H9 (cell line): ENCODE data around the gene FYN. TPM values are rescaled to one million over a fixed set of nuclear protein-coding genes. Genes with fewer than 3 reads are reported as not detected.

Experiments
- DNase-seq: peaks from one replicate; pipeline ENCODE4 v3.0.0-alpha.2; 2017
- H2AFZ ChIP-seq: one replicate; pipeline ENCODE4 v1.6.1; 2013; ENCODE audit warnings: mild to moderate bottlenecking, low read length, control low read depth, moderate library complexity
- H2AK5ac ChIP-seq: 2 replicates; pipeline ENCODE4 v1.6.1; 2013; ENCODE audit warnings: low read length, control low read depth, mixed read lengths; ENCODE audit not compliant: insufficient read length
- H2BK120ac ChIP-seq: one replicate; pipeline ENCODE4 v1.6.1; 2013; ENCODE audit warnings: low read depth, mild to moderate bottlenecking, low read length, control low read depth, inconsistent platforms; ENCODE audit not compliant: poor library complexity, severe bottlenecking
- H2BK12ac ChIP-seq: 2 replicates; pipeline ENCODE4 v1.6.1; 2013; ENCODE audit warnings: low read length, control low read depth, mixed read lengths, low read depth; ENCODE audit not compliant: insufficient read length
- H2BK15ac ChIP-seq: 2 replicates; pipeline ENCODE4 v1.6.1; 2013; ENCODE audit warnings: low read depth, low read length, control low read depth
- H2BK20ac ChIP-seq: one replicate; pipeline ENCODE4 v1.6.1; 2013; ENCODE audit warnings: low read depth, mild to moderate bottlenecking, low read length, control low read depth, inconsistent platforms; ENCODE audit not compliant: poor library complexity, severe bottlenecking
- H2BK5ac ChIP-seq: 2 replicates; pipeline ENCODE4 v1.6.1; 2013; ENCODE audit warnings: low read length, control low read depth, mixed read lengths; ENCODE audit not compliant: insufficient read length
- H3K14ac ChIP-seq: 2 replicates; pipeline ENCODE4 v1.6.1; 2013; ENCODE audit warnings: low read length, control low read depth; ENCODE audit not compliant: insufficient read depth
- H3K18ac ChIP-seq: 2 replicates; pipeline ENCODE4 v1.6.1; 2013; ENCODE audit warnings: low read depth, mild to moderate bottlenecking, mixed read lengths, low read length, control low read depth; ENCODE audit not compliant: insufficient read length
- H3K23ac ChIP-seq: 2 replicates; pipeline ENCODE4 v1.6.1; 2013; ENCODE audit warnings: low read length, control low read depth, mixed read lengths, low read depth; ENCODE audit not compliant: insufficient read length
- H3K23me2 ChIP-seq: 2 replicates; pipeline ENCODE4 v1.6.1; 2013; ENCODE audit warnings: low read depth, mild to moderate bottlenecking, mixed read lengths, low read length, control low read depth; ENCODE audit not compliant: insufficient read length, poor library complexity, severe bottlenecking
- H3K27ac ChIP-seq: 2 replicates; pipeline ENCODE4 v1.5.1; 2013; ENCODE audit warnings: low read length, control low read depth, mixed read lengths, low read depth; ENCODE audit not compliant: insufficient read length
- H3K27me3 ChIP-seq: 2 replicates; pipeline ENCODE4 v1.6.1; 2013; ENCODE audit warnings: low read length, control low read depth, inconsistent platforms; ENCODE audit not compliant: insufficient read depth
- H3K4ac ChIP-seq: 2 replicates; pipeline ENCODE4 v1.6.1; 2013; ENCODE audit warnings: low read depth, mild to moderate bottlenecking, control low read depth, inconsistent platforms, low read length, moderate library complexity
- H3K4me1 ChIP-seq: 2 replicates; pipeline ENCODE4 v1.6.1; 2013; ENCODE audit warnings: low read length, control low read depth, inconsistent platforms; ENCODE audit not compliant: insufficient read depth
- H3K4me2 ChIP-seq: 2 replicates; pipeline ENCODE4 v1.6.1; 2013; ENCODE audit warnings: low read length, control low read depth, mixed read lengths; ENCODE audit not compliant: insufficient read length, insufficient read depth
- H3K56ac ChIP-seq: 2 replicates; pipeline ENCODE4 v1.6.1; 2013; ENCODE audit warnings: low read depth, mild to moderate bottlenecking, mixed read lengths, low read length, control low read depth; ENCODE audit not compliant: insufficient read length
- H3K79me1 ChIP-seq: 2 replicates; pipeline ENCODE4 v1.6.1; 2013; ENCODE audit warnings: low read depth, mild to moderate bottlenecking, moderate library complexity, low read length, control low read depth, inconsistent platforms; ENCODE audit not compliant: insufficient read depth, poor library complexity, severe bottlenecking
- H3K79me2 ChIP-seq: 2 replicates; pipeline ENCODE4 v1.6.1; 2013; ENCODE audit warnings: low read length, control low read depth, inconsistent platforms; ENCODE audit not compliant: insufficient read depth
- H3K9ac ChIP-seq: 2 replicates; pipeline ENCODE4 v1.6.1; 2013; ENCODE audit warnings: low read length, control low read depth, mixed read lengths; ENCODE audit not compliant: insufficient read length; ENCODE audit errors: extremely low read depth
- H3K9me3 ChIP-seq: one replicate; pipeline ENCODE4 v1.6.1; 2013; ENCODE audit warnings: low read depth, low read length, inconsistent platforms; ENCODE audit not compliant: control insufficient read depth
- H3T11ph ChIP-seq: one replicate; pipeline ENCODE4 v1.6.1; 2013; ENCODE audit warnings: mild to moderate bottlenecking, low read length, control low read depth, inconsistent platforms
- H4K20me1 ChIP-seq: one replicate; pipeline ENCODE4 v1.6.1; 2013; ENCODE audit not compliant: control insufficient read depth, insufficient read length, insufficient read depth
- H4K5ac ChIP-seq: 2 replicates; pipeline ENCODE4 v1.6.1; 2013; ENCODE audit warnings: low read depth, mild to moderate bottlenecking, mixed read lengths, low read length, control low read depth; ENCODE audit not compliant: insufficient read length
- H4K8ac ChIP-seq: replicated peaks from 2 replicates; pipeline ENCODE4 v1.6.1; 2013; ENCODE audit warnings: low read length, control low read depth, mixed read lengths, low read depth; ENCODE audit not compliant: insufficient read length
- H4K91ac ChIP-seq: 2 replicates; pipeline ENCODE4 v1.6.1; 2013; ENCODE audit warnings: low read depth, mild to moderate bottlenecking, moderate library complexity, mixed read lengths, low read length, control low read depth; ENCODE audit not compliant: insufficient read length
- H3K27ac Mint-ChIP-seq, 3 experiments: 2 replicates in 2 of 3; 3 replicates in 1 of 3; pipeline ENCODE4 v1.8.0; 2020 to 2021; ENCODE audit warnings: mixed read lengths in 3 of 3, mild to moderate bottlenecking in 1 of 3, moderate library complexity in 1 of 3
- H3K27me3 Mint-ChIP-seq: 2 replicates; pipeline ENCODE4 v1.8.0; 2021; ENCODE audit warnings: low read depth, mild to moderate bottlenecking, moderate library complexity, mixed read lengths
- H3K36me3 Mint-ChIP-seq, 3 experiments: 2 replicates in 2 of 3; 3 replicates in 1 of 3; pipeline ENCODE4 v1.8.0; 2020 to 2021; ENCODE audit warnings: low read depth in 3 of 3, mixed read lengths in 3 of 3; ENCODE audit not compliant: insufficient read depth in 1 of 3
- H3K4me1 Mint-ChIP-seq, 2 experiments: 2 replicates each; pipeline ENCODE4 v1.8.0; 2020; ENCODE audit warnings: mixed read lengths in 2 of 2
- H3K4me3 Mint-ChIP-seq, 2 experiments: 2 replicates in 1 of 2; 3 replicates in 1 of 2; pipeline ENCODE4 v1.8.0; 2020 to 2021; ENCODE audit warnings: mild to moderate bottlenecking in 2 of 2, mixed read lengths in 2 of 2, moderate library complexity in 1 of 2
- H3K9me3 Mint-ChIP-seq, 2 experiments: 2 replicates in 1 of 2; 3 replicates in 1 of 2; pipeline ENCODE4 v1.8.0; 2020; ENCODE audit warnings: mild to moderate bottlenecking in 2 of 2, mixed read lengths in 2 of 2, moderate library complexity in 1 of 2
- CTCF ChIP-seq: fragments of 200-600 bp; sonication (generic); conservative IDR thresholded peaks from 3 replicates; pipeline ENCODE4 v1.8.0; 2021; ENCODE audit warnings: antibody characterized with exemption, mild to moderate bottlenecking
- WGBS: extraction: QIAGEN DNeasy Blood & Tissue Kit; methylation state at CpG from one replicate; pipeline ENCODE4 v1.1.7; 2013; ENCODE audit warnings: missing lambda C conversion rate, low lambda C conversion rate, mixed read lengths; ENCODE audit not compliant: insufficient read length; ENCODE audit errors: extremely low coverage; 5-methylcytosine and 5-hydroxymethylcytosine counted together
- total RNA-seq: library from RNA; stranded (reverse); gene quantifications from 2 replicates; pipeline ENCODE4 v1.2.1, GENCODE V29; 2021

Gene FYN
- total RNA-seq, 1 experiment from 2014 or later = 64.8 TPM

GRCh38 chr6:111699123-111699522, 174.1 kb downstream of the FYN start:
- Histone ChIP-seq H2BK12ac (no peak overlapping the region), H3T11ph (no peak overlapping the region), H4K8ac (no peak overlapping the region), H2BK15ac (no peak overlapping the region), H3K27ac (no peak overlapping the region), H4K20me1 (peaks cover 2% of the 10 kb centered on the region), H3K4me1 (no peaks in the 10 kb centered on the region), H3K23ac (no peak overlapping the region), H2BK120ac (no peak overlapping the region), H2BK20ac (no peak overlapping the region), H3K14ac (no peak overlapping the region), H2AK5ac (no peak overlapping the region), H3K4me2 (no peak overlapping the region), H3K79me1 (no peaks in the 10 kb centered on the region), H4K5ac (no peak overlapping the region), H3K79me2 (no peaks in the 10 kb centered on the region), H3K4ac (no peak overlapping the region), H3K23me2 (no peaks in the 10 kb centered on the region), H2AFZ (no peak overlapping the region), H3K56ac (no peak overlapping the region), H3K9ac (no peak overlapping the region), H3K9me3 (no peaks in the 10 kb centered on the region), H4K91ac (no peak overlapping the region), H3K27me3 (no peaks in the 10 kb centered on the region), H3K18ac (no peak overlapping the region), H2BK5ac (no peak overlapping the region)
- Mint-ChIP-seq H3K9me3 (no peaks in the 10 kb centered on the region), H3K27ac (no peak overlapping the region), H3K36me3 (peaks cover 11 to 35% (median 30%) of the 10 kb centered on the region in 3 experiments; a peak in 6 of 7 replicates), H3K4me3 (no peak overlapping the region), H3K4me1 (no peaks in the 10 kb centered on the region), H3K27me3 (no peaks in the 10 kb centered on the region)
- WGBS = no CpG with 5 or more reads among the region's 6 CpGs
- no peak for DNase-seq
- TF ChIP-seq CTCF = no peak
